Measurements from ENCODE around the gene EFNB1. TPM values are rescaled to one million over a fixed set of nuclear protein-coding genes. Genes with fewer than 3 reads are reported as not detected.

The EFNB1 gene
- total RNA-seq, 4 donors from 2014 or later: 97.8 to 109 (median 102) TPM

- no peak for TF ChIP-seq CTCF (IDR thresholded peaks at IDR 0.05)
- no peak for TF ChIP-seq POLR2A (IDR thresholded peaks at IDR 0.05)
- no peak for DNase-seq (ENCODE audit: low spot score in 2 of 2)
- H3K4me3 ChIP-seq (ENCODE audit: low read depth, poor library complexity, severe bottlenecking): no peak overlapping the region
- 62 to 66% methylated on average over 5 to 8 of the region's 8 CpGs for WGBS, 2 donors
- intact Hi-C loops (cut with DNase I; ENCODE audit: low total_unique reads): no loop called here
Observed at GRCh38 chrX:68851082-68851481, 22.3 kb downstream of the EFNB1 start.

GRCh38 chrX:68852046-68852445 is 23.2 kb downstream of the EFNB1 start:
- 49 to 77% methylated on average over 2 to 3 of the region's 3 CpGs for WGBS, 2 donors

GRCh38 chrX:68853665-68854251 is 24.9 kb downstream of the EFNB1 start:
- no peak overlapping the region for H3K4me3 ChIP-seq (ENCODE audit: low read depth, poor library complexity, severe bottlenecking)
- intact Hi-C loops (cut with DNase I; ENCODE audit: low total_unique reads): no loop called here
- TF ChIP-seq CTCF (IDR thresholded peaks at IDR 0.05) (no peak), POLR2A (IDR thresholded peaks at IDR 0.05) (no peak)
- 79% methylated on average over 4 of the region's 4 CpGs for WGBS, 2 donors
- DNase-seq (ENCODE audit: low spot score in 2 of 2): no peak

More at GRCh38 chrX:68852046-68852445, 23.2 kb downstream of the EFNB1 start:
- intact Hi-C loops (cut with DNase I; ENCODE audit: low total_unique reads): no loop called here
- no peak for DNase-seq (ENCODE audit: low spot score in 2 of 2)
- no peak for TF ChIP-seq POLR2A (IDR thresholded peaks at IDR 0.05)
- TF ChIP-seq CTCF (IDR thresholded peaks at IDR 0.05): no peak
- no peak overlapping the region for H3K4me3 ChIP-seq (ENCODE audit: low read depth, poor library complexity, severe bottlenecking)

GRCh38 chrX:68865300-68865699 is 36.5 kb downstream of the EFNB1 start:
- no peak for DNase-seq (ENCODE audit: low spot score in 2 of 2)
- TF ChIP-seq POLR2A (IDR thresholded peaks at IDR 0.05) (no peak), CTCF (IDR thresholded peaks at IDR 0.05) (no peak)
- WGBS, 2 donors: 68 to 79% methylated on average over 1 to 2 of the region's 2 CpGs
- intact Hi-C loops (cut with DNase I; ENCODE audit: low total_unique reads): no loop called here
- H3K4me3 ChIP-seq (ENCODE audit: low read depth, poor library complexity, severe bottlenecking): no peak overlapping the region

GRCh38 chrX:68865926-68866325 is 37.1 kb downstream of the EFNB1 start:
- no peak for DNase-seq (ENCODE audit: low spot score in 2 of 2)
- H3K4me3 ChIP-seq (ENCODE audit: low read depth, poor library complexity, severe bottlenecking): no peak overlapping the region
- intact Hi-C loops (cut with DNase I; ENCODE audit: low total_unique reads): no loop called here
- 80 to 92% methylated on average over 2 of the region's 2 CpGs for WGBS, 2 donors
- no peak for TF ChIP-seq CTCF (IDR thresholded peaks at IDR 0.05)
- TF ChIP-seq POLR2A (IDR thresholded peaks at IDR 0.05): no peak
